A549 treated with AZD2906 at 1 μM for 4 hours (cell line): ENCODE data around the gene DGKB. TPM values are rescaled to one million over a fixed set of nuclear protein-coding genes. Genes with fewer than 3 reads are reported as not detected.

Experiments used
- total RNA-seq: library from RNA; stranded (reverse); fragments of 200-300 nt; extraction: Qiagen RNA extraction; gene quantifications from 5 replicates; pipeline ENCODE4 v1.2.3, GENCODE V29; 2022

DGKB gene
- not detected in 5 replicates for total RNA-seq

GRCh38 chr7:14902589-14903067 lies at the start of gene DGKB:
DGKB (minus strand) TSS chr7:14902751.

